ENCODE measurements around the gene TAF5L. TPM values are rescaled to one million over a fixed set of nuclear protein-coding genes. Genes with fewer than 3 reads are reported as not detected.
"Not testable (repeated sequence)": the region's sequence is repeated elsewhere in the genome, so short reads cannot be mapped to it uniquely, and the experiment has no call there.

The TAF5L gene
- total and polyA plus RNA-seq, 2 experiments from 2014 or later = 5.4 to 13.0 TPM

DNA sequence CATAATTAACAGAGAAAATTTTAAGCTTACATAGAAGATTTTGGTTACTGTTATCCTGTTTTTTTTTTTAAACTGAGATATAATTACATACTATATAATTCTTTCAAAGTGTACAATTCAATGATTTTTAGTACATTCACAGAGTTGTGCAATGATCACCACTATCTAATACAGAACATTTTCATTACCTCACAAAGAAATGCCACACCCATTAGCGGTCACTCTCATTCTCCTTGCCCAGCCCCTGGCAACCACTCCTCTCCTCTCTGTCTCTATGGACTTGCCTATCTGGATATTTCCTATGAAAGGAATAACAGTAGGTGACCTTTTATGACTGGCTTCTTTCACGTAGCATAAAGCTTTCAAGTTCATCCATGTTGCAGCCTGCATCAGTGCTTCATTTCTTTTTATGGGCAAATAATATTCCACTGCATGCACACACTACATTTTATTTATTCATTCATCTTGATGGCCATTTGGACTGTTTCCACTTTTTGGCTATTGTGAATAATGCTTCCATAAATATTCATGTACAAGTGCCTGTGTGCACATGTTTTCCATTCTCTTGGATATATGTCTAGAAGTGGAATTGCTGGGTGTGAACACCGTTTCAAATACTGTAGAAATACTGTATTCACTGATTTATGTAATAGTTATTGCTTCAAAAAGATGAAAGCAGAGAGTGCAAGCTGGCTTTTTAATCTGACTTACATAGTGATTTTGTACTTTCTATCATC lies 26.5 kb downstream of the TAF5L start:
- WGBS (ENCODE audit: low lambda C conversion rate, missing lambda C conversion rate) = 93% methylated on average over 3 of the region's 3 CpGs
- Histone ChIP-seq H3K4me2 (no peak overlapping the region), H3K27me3 (no peaks in the 10 kb centered on the region), H4K20me1 (ENCODE audit: insufficient read depth, poor library complexity, severe bottlenecking) (no peaks in the 10 kb centered on the region), H3K36me3 (replicated peaks; ENCODE audit: insufficient read depth, low read depth) (no peaks in the 10 kb centered on the region), H3K9me3 (ENCODE audit: low read depth) (no peaks in the 10 kb centered on the region), H3K9me2 (replicated peaks; ENCODE audit: insufficient read depth) (no peaks in the 10 kb centered on the region), H3K79me2 (peaks cover 4% of the 10 kb centered on the region), H3K27ac (no peak overlapping the region), H2AFZ (no peak overlapping the region), H3K4me3 (no peak overlapping the region), H3K4me1 (ENCODE audit: insufficient read depth) (no peaks in the 10 kb centered on the region)
- TF ChIP-seq EZH2phosphoT487 (IDR thresholded peaks at IDR 0.05; ENCODE audit: low read depth, severe bottlenecking, unreplicated experiment) (no peak), EZH2 (IDR thresholded peaks at IDR 0.05; ENCODE audit: borderline replicate concordance) (no peak)
- TF ChIP-seq, protein P1, sequence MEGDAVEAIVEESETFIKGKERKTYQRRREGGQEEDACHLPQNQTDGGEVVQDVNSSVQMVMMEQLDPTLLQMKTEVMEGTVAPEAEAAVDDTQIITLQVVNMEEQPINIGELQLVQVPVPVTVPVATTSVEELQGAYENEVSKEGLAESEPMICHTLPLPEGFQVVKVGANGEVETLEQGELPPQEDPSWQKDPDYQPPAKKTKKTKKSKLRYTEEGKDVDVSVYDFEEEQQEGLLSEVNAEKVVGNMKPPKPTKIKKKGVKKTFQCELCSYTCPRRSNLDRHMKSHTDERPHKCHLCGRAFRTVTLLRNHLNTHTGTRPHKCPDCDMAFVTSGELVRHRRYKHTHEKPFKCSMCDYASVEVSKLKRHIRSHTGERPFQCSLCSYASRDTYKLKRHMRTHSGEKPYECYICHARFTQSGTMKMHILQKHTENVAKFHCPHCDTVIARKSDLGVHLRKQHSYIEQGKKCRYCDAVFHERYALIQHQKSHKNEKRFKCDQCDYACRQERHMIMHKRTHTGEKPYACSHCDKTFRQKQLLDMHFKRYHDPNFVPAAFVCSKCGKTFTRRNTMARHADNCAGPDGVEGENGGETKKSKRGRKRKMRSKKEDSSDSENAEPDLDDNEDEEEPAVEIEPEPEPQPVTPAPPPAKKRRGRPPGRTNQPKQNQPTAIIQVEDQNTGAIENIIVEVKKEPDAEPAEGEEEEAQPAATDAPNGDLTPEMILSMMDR (IDR thresholded peaks at IDR 0.05; ENCODE audit: poor library complexity) = no peak
- DNase-seq (ENCODE audit: low spot score) = no peak

DNA sequence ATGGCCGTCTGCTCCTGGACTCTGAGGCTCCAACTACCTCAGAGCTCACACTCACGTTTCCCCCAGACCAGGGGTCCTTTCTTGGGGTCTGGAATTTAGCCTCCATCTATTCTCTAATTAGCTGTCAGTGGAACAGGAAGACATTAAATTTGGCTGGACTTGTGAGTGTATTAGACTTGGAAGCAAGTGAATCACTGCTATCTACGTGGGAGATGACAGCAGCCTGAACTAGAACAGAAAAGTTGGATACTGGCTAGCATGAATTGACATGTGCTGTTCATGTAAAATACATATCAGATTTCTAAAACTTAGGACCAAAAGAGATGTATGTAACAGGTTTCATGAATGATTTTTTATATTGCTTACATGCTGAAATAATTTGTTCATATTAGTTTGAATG lies 28.0 kb downstream of the TAF5L start:
- no peak overlapping the region for H3K4me2 ChIP-seq
- no peaks in the 10 kb centered on the region for H3K27me3 ChIP-seq
- TF ChIP-seq, protein P1 (IDR thresholded peaks at IDR 0.05; ENCODE audit: poor library complexity) = no peak
- TF ChIP-seq EZH2 (IDR thresholded peaks at IDR 0.05; ENCODE audit: borderline replicate concordance) (no peak), EZH2phosphoT487 (IDR thresholded peaks at IDR 0.05; ENCODE audit: low read depth, severe bottlenecking, unreplicated experiment) (no peak)

GRCh38 chr1:229596925-229597699 lies 28.8 kb downstream of the TAF5L start:
- TF ChIP-seq EZH2phosphoT487 (IDR thresholded peaks at IDR 0.05; ENCODE audit: low read depth, severe bottlenecking, unreplicated experiment) = no peak
- TF ChIP-seq, protein P1 (IDR thresholded peaks at IDR 0.05; ENCODE audit: poor library complexity) = no peak
- no peak for TF ChIP-seq EZH2 (IDR thresholded peaks at IDR 0.05; ENCODE audit: borderline replicate concordance)
- peak overlapping the region; percentile 34 for H3K27ac ChIP-seq
- H3K36me3 ChIP-seq (replicated peaks; ENCODE audit: insufficient read depth, low read depth) = no peaks in the 10 kb centered on the region
- WGBS (ENCODE audit: low lambda C conversion rate, missing lambda C conversion rate) = 82% methylated on average over 7 of the region's 7 CpGs
- no peak overlapping the region for H3K4me3 ChIP-seq
- no peaks in the 10 kb centered on the region for H4K20me1 ChIP-seq (ENCODE audit: insufficient read depth, poor library complexity, severe bottlenecking)
- H3K9me2 ChIP-seq (replicated peaks; ENCODE audit: insufficient read depth) = no peaks in the 10 kb centered on the region
- H2AFZ ChIP-seq = no peak overlapping the region
- DNase-seq (ENCODE audit: low spot score) = no peak
- no peaks in the 10 kb centered on the region for H3K4me1 ChIP-seq (ENCODE audit: insufficient read depth)
- no peak overlapping the region for H3K4me2 ChIP-seq
- H3K9me3 ChIP-seq (ENCODE audit: low read depth) = no peaks in the 10 kb centered on the region
- no peaks in the 10 kb centered on the region for H3K27me3 ChIP-seq
- H3K79me2 ChIP-seq = peaks cover 4% of the 10 kb centered on the region

More for the DNA sequence above, 28.0 kb downstream of the TAF5L start:
- no peak overlapping the region for H3K4me3 ChIP-seq
- H3K36me3 ChIP-seq (replicated peaks; ENCODE audit: insufficient read depth, low read depth) = no peaks in the 10 kb centered on the region
- H3K27ac ChIP-seq = no peak overlapping the region
- no peaks in the 10 kb centered on the region for H3K9me3 ChIP-seq (ENCODE audit: low read depth)
- WGBS (ENCODE audit: low lambda C conversion rate, missing lambda C conversion rate) = 86% methylated on average over 3 of the region's 3 CpGs
- H2AFZ ChIP-seq = no peak overlapping the region
- no peaks in the 10 kb centered on the region for H4K20me1 ChIP-seq (ENCODE audit: insufficient read depth, poor library complexity, severe bottlenecking)
- H3K9me2 ChIP-seq (replicated peaks; ENCODE audit: insufficient read depth) = no peaks in the 10 kb centered on the region
- H3K4me1 ChIP-seq (ENCODE audit: insufficient read depth) = no peaks in the 10 kb centered on the region
- DNase-seq (ENCODE audit: low spot score) = no peak
- peaks cover 4% of the 10 kb centered on the region for H3K79me2 ChIP-seq

DNA sequence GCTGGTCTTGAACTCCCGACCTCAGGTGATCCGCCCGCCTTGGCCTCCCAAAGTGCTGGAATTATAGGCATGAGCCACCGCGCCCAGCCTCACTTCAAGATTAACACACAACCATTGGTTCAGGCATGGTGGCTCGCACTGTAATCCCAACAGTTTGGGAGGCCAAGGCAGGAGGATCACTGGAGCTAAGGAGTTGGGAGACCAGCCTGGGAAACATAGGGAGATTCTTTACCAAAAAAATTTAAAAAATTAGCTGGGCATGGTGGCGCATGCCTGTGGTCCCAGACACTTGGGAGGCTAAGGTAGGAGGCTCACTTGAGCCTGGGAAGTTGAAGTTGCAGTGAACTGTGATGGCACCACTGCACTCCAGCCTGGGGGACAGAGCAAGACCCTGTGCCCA lies 30.0 kb downstream of the TAF5L start:
- H3K79me2 ChIP-seq; H3K36me3 ChIP-seq (replicated peaks; ENCODE audit: insufficient read depth, low read depth); DNase-seq (ENCODE audit: low spot score); H3K27me3 ChIP-seq; H3K4me3 ChIP-seq; H4K20me1 ChIP-seq (ENCODE audit: insufficient read depth, poor library complexity, severe bottlenecking); H2AFZ ChIP-seq; H3K9me2 ChIP-seq (replicated peaks; ENCODE audit: insufficient read depth); H3K4me2 ChIP-seq; H3K4me1 ChIP-seq (ENCODE audit: insufficient read depth); H3K27ac ChIP-seq; H3K9me3 ChIP-seq (ENCODE audit: low read depth): not testable (repeated sequence)
- WGBS (ENCODE audit: low lambda C conversion rate, missing lambda C conversion rate) = 98% methylated on average over 7 of the region's 7 CpGs

All from hepatocyte (in vitro differentiated cells).